GM19238 (cell line): Measurements from ENCODE around the gene BCAP31.
"Not testable (repeated sequence)": the region's sequence is repeated elsewhere in the genome, so short reads cannot be mapped to it uniquely, and the experiment has no call there.

Experiments
- DNase-seq: peaks from one replicate; pipeline ENCODE4 v3.0.0; 2011; ENCODE audit warnings: low spot score; ENCODE audit not compliant: insufficient read length

Gene BCAP31

DNA sequence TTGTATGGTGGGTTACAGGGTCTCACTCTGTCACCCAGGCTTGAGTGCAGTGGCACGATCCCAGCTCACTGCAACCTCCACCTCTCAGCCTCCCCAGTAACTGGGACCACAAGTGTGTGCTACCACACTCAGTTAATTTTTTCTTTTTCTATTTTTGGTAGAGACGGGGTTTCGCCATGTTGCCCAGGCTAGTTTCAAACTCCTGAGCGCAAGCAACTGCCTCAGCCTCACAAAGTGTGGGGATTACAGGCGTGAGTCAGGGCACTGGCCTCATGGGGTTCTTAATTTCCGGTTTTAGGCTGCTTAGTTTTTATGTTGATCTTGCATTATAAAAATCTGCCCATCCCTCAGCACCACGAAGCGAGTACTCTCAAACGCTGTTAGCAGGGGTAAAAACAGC is 6.7 kb downstream of the BCAP31 start:
- DNase-seq: no peak

DNA sequence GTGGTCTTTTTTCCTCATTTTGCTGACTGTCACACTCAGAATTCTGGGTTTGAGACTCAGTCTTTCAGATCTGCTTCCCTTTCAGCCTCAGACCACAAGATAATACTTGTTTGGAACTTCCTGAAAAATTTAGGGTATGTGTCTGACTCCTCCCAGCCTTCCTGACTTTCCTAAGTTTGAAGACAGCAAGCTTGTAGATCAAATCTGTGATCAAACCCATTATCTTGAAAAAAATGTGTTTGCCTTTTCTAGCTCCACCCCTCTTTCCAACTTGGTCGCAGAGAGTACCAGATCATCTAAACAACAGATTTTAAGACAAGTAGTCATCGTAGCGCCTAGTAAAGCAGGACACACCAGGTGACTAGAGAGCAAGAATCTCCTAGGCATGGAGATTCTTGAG is 9.9 kb downstream of the BCAP31 start:
- no peak for DNase-seq

DNA sequence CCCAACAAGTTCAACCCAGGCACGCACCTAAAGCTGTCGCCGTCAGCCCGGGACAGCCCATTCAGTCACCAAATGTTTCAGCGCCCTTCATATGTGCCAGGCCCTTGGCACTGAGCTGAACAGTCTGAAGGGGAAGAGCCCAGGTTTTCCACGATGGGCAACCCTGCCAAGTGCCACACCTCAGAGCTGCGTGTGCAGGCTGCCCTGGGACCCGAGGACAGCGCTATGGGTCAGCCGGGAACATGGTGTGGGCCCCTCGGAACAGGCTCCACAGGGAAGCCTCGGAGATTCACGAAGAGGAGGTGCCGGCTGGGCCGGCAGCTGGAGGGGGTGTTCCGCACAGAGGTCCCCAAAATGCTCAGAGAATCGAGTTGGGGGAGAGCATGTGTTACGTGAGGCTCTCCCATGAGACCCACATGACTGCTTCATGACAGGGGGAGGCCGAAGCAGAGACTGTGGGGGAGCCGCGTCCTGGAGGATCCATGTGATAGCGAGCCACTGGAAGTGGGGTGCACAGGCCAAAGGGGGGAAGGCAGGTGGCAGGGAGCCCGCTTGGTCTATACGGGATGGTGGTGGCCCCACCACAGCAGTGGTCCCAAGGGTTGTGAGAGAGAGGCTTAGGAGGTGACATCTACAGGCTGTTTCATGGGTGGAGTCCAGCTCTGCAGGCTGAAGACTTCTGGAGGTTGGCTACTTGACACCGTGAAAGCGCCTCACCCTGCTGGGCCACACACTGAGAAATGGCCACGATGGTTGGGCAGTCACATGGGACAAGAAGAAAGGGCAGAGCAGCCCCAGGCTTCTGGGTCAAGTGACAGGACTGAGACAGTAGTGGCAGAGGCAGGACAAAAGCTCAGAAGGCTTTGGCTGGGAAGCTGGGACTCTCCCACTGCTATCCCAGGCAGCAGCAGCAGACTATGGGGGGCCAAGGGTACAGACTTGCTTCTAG is 14.2 kb downstream of the BCAP31 start:
- DNase-seq: no peak

DNA sequence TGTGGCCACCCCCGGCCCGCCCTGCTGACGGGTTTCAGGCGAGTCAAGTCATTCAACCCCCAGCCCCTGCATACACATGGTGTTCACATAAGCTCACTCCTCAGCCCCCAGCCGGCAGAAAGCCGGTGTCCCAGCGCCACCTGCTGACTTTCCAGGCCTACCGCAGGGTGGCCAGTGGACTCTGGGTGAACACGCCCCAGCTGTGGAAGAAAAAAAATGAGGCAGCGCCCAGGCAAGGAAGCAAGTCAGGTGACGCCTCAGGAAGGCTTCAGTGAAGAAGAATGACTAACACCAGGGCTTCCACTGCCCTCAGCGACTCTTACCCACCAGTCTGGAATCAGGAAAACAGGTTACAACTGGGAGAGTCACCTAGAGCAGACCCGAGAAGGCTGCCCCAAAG is 15.8 kb downstream of the BCAP31 start:
- DNase-seq: no peak

DNA sequence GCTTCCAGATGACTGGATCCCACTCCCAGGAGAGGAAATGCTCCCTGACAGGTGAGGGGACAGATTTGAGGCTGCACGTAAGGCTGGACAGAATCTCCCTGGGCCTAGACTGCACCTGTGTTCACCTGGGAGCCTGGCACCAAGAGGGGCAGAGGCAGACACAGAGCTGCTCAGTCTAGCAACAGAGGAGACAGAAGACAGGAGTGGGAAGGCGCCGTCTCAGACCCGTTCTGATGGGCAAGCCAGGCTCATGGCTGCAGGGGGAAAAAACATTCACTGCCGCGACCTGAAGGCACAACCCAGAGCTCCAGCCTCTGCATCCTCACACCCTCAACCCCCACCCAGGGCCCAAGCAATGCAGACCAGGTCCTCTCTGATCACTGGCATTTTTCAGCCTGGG is 16.8 kb downstream of the BCAP31 start:
- DNase-seq: no peak

DNA sequence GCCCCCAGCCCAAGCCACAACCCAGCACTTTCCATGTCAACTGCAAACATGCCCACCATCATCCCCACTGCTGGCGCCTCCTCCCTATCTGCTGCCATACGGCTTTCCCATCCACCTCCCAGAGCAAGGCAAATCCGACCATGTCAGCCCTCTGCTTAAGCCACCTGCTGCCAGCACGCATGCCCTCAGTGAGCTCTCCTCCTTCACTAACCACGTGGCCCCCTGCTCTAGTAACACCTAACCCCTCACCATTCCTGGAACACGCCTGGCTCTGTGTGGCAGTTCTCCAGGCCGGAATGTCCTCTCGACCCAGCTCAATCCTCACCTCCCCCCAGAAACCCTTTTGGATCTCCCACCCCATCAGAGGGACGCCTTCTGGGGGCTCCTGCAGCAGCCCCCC is 17.4 kb downstream of the BCAP31 start:
- no peak for DNase-seq

DNA sequence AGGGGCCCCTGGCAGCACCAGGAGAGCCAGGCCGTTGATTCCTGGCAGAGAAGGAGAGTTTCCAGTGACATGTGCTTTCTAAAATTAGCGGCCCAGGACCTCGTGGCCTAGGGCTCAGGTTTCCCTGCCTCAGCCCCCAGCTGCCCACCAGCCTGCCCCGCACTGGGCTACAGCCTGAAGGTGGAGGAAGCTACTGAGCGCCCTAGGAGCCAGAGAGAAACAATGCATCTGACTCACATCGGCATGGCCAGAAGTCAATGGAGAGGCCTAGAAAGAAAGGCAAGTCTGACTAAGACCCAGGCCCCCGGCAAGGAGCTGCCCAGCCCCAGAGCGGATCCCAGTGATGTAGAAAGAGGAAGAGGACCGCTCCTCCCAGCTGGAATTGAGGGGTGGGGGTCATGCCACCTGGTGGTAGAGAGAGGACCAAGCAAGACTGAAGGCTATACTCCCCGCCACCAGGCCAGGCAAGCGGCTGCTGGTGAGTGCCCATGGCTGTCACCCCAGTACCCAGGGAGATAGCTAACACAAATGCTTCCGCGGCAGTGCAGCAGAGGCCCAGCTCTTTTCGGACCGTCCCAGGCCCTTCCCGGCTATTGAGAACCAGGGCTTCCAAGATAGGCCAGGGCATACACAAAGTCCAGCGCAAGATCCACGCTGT is 18.7 kb downstream of the BCAP31 start:
- DNase-seq: not testable (repeated sequence)

DNA sequence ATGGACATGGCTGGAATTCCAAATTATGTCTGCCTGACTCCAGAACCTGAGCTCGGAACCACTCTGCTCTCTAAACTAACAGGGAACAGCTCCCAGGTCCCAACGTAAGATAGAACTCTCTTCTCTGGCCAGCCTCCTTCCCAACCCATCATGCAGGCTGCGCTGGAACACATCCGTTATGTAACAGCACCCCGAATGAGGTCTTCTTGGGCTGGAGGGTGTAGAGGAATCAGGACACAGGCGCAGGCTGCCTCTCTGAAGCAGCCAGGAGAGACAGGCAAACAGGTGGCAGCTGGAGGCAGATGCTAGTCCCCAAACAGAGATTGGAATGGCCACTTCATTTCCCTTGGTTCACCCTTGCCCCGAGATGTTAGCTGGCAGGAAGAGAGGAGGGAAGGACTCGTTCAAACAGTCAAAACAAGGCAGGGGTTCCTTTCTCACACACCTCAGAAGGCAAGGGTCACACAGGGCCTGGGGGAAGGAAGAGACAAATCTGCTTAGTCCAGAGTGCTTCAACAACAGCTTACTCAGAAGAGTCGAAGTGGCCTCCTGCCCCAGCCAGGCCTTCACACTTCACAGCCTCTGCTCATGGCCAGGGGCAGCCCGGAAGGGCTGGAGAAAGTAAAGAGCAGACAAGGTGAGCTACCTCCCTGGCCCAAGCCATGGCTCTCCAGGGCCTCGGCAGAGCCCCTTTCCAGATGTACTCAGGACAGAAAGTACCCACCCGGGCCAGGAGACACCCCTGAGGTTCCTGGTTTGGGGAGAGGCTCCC is 19.4 kb downstream of the BCAP31 start:
- not testable (repeated sequence) for DNase-seq

DNA sequence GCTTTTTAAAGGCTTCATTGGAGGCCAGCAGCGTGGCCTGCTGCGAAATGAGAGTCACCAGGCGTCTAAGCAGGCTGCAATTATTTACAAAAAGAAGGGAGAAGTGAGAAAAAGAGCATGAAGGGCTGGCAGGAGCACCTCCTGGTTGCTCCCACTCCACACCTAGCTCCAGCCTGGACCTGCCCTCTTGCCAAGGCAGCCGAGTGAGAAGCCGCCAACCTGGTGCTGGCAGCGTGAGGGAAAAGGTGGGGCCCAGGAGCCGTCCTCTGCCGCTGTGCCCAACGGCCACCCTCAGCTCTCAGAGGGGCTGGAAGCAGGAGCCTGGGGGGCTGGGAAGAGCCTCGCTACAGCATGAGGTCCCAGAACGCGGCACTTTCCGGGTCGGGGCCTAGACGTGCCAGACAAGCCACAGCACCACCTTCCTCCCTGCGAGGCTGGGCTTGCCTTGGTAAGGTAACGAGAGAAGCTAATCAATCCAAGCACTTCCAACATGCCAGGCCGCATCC is 20.1 kb downstream of the BCAP31 start:
- DNase-seq: no peak

DNA sequence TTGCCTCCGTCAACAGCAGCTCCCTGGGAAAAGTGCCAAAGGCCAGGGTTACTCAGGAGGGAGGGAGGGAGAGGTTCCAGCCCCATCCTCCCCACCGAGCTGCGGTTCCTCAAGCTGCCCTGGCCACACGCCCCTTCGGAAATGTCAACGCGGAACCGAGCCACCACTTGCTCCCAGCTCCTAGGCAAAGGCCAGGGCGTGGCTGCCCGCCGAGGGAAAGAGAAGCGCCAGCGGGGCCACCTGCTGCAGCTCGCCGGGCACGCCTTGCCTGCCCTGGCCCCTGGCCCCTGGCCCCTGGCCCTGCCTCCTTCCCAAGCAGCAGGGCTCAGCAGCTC is 21.2 kb downstream of the BCAP31 start:
- DNase-seq: no peak

DNA sequence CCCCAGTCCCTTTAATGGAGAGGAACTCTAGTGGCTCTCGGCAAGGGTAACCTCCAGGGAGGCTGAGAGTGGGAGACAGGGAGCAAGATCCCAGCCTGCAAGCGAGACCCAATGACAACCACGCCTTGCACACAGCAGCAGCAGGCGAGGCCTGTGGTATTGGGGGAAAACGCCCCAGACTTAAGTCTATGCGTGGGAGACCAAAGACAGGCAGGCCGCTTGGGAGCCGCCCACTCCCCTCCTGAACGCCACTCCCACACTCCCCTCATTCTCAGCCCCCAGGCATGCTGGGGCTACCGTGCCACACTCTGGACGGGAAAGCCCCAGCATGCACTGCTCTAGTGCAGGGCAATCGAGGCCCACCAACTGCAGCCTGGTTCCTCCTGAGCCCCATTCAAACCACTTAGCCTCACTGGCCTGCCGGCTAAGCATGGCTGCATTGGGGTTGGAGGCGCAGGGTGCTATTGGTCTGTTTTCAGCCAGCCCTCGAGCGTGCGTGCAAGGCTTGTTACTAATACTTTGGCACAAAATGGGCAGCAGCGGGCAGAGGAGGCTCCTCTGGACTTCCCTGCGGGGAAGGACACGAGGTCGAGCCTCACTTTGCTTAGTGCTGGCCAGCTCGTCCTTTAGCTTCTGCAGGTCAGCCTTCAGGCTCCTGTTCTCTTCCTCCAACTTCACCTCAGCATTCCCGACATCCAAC is 21.7 kb downstream of the BCAP31 start:
- DNase-seq: no peak

DNA sequence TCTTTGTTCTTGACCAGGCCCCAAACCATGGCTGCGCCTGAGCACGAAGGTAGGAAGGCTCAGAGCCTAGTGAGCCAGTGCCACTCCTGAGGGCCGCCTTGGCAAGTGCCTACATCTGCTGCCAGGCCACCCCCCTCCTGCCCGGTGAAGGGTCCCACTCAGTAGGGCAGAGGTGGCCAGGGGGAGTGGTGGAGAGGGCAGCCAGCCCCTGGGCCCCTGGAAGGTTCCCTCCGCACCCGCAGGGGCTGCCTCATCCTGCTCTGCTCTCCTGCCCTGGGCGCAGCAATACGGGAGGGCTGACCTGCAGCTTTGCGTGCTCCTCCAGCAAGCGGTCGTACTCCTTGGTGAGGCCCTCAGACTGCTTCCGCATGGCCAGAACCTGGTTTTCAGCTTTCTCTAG is 22.5 kb downstream of the BCAP31 start:
- no peak for DNase-seq

DNA sequence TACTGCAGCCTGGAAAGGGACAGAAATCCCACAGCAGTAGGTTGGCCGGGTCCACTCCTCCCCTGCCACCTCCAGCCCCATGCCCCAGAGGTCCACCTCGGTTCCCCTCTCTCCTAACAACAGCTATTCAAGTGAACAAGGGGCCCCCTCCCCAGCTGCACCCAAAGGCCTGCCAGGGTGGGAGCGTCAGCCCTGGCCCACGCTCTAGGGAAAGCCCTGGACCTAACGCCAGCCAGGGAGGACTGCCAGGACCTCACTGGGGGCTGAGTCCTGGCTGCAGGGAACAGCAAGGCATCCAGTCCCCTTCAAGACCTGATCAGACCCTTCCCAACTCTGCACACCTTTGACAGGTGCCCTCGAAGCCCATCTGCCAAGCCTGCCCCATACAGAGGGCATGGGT is 23.2 kb downstream of the BCAP31 start:
- DNase-seq: no peak

DNA sequence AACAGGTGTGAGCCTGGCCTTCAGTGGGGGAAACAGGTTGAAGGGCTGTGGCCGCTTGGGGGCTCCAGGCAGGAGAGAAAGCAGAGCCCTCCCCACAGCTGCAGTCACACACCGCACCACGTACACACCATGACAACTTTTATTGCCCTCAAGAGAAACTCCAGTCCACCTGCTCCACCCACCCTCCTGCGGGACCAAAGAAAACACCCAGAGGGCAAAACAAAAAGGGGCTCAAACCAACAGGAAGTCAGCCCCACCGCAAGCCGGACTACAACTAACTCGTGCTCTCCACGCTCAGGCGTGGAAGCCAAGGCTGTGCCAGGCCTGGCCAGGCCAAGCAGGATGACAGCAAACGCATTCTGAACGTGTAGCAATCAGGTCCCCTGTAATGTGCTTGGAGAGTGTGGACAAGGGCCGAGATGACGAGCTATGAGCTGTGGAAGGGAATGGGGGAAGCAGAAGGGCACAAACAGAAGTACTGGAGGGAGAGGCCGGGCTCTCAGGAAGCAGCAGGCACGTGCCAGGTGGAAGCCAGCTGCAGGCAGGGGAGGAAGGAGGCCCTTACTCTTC is 23.7 kb downstream of the BCAP31 start:
- no peak for DNase-seq

DNA sequence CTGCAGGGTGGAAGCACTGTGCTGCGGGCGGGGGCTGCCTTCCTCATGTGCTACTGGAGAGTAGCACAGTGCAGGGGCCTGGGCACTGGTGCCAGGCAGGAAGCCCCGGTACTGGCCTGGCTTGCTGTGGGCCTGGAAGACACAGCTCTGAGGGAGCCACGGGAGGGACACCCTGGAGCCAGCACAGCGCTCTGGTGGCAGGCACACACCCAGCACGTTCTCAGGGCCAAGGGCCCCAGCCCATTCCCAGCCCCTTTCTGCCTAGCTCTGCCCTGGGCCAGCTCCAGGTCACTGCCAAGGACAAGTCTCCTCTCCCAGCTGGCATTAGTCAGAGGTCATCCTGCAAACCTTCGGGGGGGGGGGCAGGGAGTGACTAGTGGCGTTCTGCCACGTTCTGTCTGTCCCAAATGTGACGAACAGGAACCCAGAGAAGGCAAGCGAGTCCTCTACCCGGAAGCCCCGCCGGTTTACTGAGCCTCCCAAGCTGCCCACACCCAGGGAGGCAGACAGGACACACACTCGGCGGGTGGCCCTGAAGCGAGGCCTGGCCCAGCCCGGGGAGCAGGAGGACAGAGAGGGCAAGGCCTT is 24.3 kb downstream of the BCAP31 start:
- not testable (repeated sequence) for DNase-seq

DNA sequence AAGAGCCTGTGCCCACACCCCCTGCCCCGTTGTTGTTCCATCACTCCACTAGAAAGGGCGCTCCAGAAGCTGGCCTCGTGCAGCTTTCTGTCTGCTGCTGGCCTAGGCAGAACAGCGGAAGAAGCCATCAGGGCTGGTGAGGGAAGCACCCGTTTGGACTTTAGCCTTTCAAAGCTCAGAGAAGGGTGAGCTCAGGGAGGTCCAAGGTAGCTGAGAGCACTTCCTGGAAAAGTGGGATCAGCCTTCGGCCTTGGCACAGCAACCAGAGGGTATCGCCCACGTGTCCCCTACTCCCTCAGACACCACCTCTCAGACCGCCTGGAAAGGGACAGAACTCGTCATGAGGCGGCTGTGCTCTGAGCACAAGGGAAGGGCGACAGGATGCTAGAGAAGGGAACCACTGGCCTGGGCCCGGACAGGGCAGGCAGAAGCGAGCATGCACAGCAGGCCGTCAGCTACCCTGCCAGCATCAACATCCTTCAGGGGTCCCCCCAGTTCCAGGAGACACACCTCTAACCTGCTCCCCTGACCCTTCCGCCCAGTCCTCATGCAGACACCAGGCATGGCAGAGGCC is 24.9 kb downstream of the BCAP31 start:
- DNase-seq: not testable (repeated sequence)

DNA sequence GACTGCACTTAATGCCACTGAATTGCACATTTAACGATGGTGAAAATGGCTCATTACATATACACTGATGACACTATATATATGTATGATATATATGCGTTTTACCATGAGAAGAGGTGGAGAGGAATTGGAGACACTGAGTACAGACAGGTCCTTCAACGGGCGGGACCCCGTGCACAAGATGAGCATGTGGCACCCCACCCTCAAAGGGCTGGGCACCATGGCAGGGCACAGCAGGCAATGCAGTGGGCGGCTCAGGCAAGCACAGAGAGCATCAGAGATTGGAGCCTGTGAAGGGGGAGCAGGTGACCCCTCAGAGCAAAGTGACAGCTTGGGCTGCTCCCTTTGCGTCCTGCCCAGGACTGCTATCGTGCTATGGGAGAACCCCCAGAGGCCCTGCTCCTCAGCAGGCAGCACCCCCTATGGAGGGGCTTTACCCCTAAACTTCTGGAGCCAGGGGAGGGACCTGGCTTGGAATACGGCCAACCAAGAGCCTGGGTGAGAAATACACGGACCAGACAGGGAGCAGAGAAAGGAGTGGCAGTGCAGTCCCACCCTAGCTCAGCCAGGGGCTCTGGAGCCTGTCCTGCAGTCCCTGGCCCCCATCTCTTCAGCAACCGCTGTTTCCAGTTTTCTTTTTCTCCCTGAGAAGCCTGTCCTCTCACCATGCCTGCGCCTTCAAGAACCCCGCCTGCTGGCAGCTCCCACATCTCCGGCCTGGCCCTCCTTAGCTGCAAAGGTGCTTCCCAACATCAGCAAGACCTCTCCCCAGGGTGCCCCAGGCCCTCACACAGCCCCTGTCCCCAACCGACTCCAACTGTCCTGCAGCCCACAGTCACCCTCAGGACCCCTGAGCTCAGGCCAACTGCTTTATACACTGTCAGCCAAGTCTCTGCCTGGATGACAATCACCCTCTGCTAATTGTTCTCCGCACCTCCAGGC is 26.0 kb downstream of the BCAP31 start:
- no peak for DNase-seq

DNA sequence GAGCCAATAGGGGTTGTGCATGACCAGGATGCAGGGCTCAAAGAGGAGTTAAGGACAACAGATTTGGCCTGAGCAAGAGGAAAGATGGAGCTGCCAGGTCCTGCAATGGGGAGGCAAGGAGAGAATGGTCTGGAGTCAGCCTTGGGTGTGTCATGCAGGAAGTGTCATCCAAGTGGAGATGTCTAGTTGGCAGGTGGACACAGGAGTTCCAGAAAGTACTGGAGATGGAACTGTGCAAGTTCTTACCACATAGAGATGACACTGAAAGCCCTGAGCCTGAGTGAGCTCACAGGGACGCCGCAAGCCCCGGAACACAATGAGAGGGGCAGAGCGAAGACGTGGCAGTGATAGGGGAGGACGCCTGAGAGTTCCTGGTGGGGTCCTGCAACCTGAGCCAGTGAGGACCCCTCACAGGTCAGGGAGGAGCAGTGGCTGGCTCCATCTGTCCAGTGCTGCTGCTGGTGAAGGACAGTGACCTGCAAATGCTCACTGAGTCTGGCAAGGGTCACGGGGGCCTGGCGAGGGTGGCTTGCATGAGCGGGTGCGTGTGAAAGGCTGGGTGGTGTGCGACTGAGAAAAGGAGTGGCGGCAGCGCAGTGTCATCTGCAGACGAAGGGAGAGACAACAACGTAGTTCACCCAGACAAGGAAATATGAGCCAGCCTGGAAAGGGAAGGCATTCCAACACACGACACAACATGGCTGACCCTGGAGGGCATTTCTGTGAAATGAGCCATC is 27.0 kb downstream of the BCAP31 start:
- DNase-seq: not testable (repeated sequence)
